ENCODE results near the gene PPIF.

- TF ChIP-seq POLR2A (IDR thresholded peaks at IDR 0.05) (no peak), CTCF (IDR thresholded peaks at IDR 0.05) (no peak)
Measured at GRCh38 chr10:79344502-79345195, 2.6 kb upstream of the PPIF start.
